Fibroblast of lung (primary cell): ENCODE results near the gene FTSJ1. TPM values are rescaled to one million over a fixed set of nuclear protein-coding genes. Genes with fewer than 3 reads are reported as not detected.

Experiments used
- DNase-seq, 2 donors: peaks; one replicate each; pipeline versions ENCODE4 v3.0.0 to v3.0.0-alpha.2; 2010; ENCODE audit warnings: low read depth in 2 of 2
- H2AFZ ChIP-seq: 2 replicates; pipeline ENCODE4 v1.5.1; 2012; ENCODE audit warnings: low read length, control low read depth, inconsistent platforms
- H3K27ac ChIP-seq: 2 replicates; pipeline ENCODE4 v1.5.1; 2011; ENCODE audit warnings: low read length, control low read depth; ENCODE audit not compliant: insufficient read depth
- H3K27me3 ChIP-seq: 2 replicates; pipeline ENCODE4 v1.5.1; 2011; ENCODE audit warnings: mild to moderate bottlenecking, low read length; ENCODE audit not compliant: control insufficient read depth, insufficient read depth
- H3K36me3 ChIP-seq: 2 replicates; pipeline ENCODE4 v1.5.1; 2011; ENCODE audit warnings: low read length; ENCODE audit not compliant: control insufficient read depth, insufficient read depth
- H3K4me1 ChIP-seq: 2 replicates; pipeline ENCODE4 v1.5.1; 2011; ENCODE audit warnings: low read length; ENCODE audit not compliant: control insufficient read depth, insufficient read depth; ENCODE audit errors: extremely low read depth
- H3K4me2 ChIP-seq: 2 replicates; pipeline ENCODE4 v1.5.1; 2011; ENCODE audit warnings: low read length, control low read depth; ENCODE audit not compliant: insufficient read depth; ENCODE audit errors: extremely low read depth
- H3K4me3 ChIP-seq, 4 experiments: fragments of 200-600 bp in 1 of 4; sonication (generic) in 1 of 4; replicated peaks in 1 of 4; 2 replicates each; pipeline ENCODE4 v1.5.1; 2011 to 2016; ENCODE audit warnings: low read length in 4 of 4, low read depth in 3 of 4, mild to moderate bottlenecking in 3 of 4, control low read depth in 2 of 4, inconsistent platforms in 1 of 4, mixed read lengths in 1 of 4; ENCODE audit not compliant: insufficient read depth in 1 of 4; ENCODE audit errors: control extremely low read depth in 1 of 4
- H3K79me2 ChIP-seq: 2 replicates; pipeline ENCODE4 v1.5.1; 2012; ENCODE audit warnings: mild to moderate bottlenecking, low read length, inconsistent platforms; ENCODE audit not compliant: control insufficient read depth, insufficient read depth
- H3K9ac ChIP-seq: 2 replicates; pipeline ENCODE4 v1.5.1; 2011; ENCODE audit warnings: mild to moderate bottlenecking, low read length, control low read depth; ENCODE audit not compliant: insufficient read depth
- H3K9me3 ChIP-seq: 2 replicates; pipeline ENCODE4 v1.5.1; 2012; ENCODE audit warnings: low read depth, low read length; ENCODE audit not compliant: control insufficient read depth, insufficient read depth
- H4K20me1 ChIP-seq: 2 replicates; pipeline ENCODE4 v1.5.1; 2011; ENCODE audit warnings: low read length; ENCODE audit not compliant: control insufficient read depth, insufficient read depth; ENCODE audit errors: extremely low read depth
- CTCF ChIP-seq, 2 donors: IDR thresholded peaks in 1 of 2; conservative IDR thresholded peaks in 1 of 2; 1 replicate in 1 of 2; 2 replicates in 1 of 2; pipeline ENCODE4 v1.5.1; 2011 to 2012; ENCODE audit warnings: low read length in 2 of 2, control low read depth in 1 of 2, inconsistent platforms in 1 of 2, low read depth in 1 of 2, mild to moderate bottlenecking in 1 of 2
- EZH2 ChIP-seq: IDR thresholded peaks from 2 replicates; pipeline ENCODE4 v1.5.1; 2012; ENCODE audit warnings: low read length, control low read depth, mild to moderate bottlenecking; ENCODE audit errors: missing control alignments
- polyA plus RNA-seq, 2 donors: library from polyadenylated mRNA; depleted of rRNA in 1 of 2; stranded (reverse) in 1 of 2; unstranded in 1 of 2; fragments of >200 nt; gene quantifications; 2 replicates each; pipeline ENCODE4 v1.2.1, GENCODE V29; 2011 to 2012; ENCODE audit warnings: missing spikeins in 1 of 2
- total RNA-seq: library from RNA; depleted of rRNA; stranded (reverse); fragments of >200 nt; gene quantifications from 2 replicates; pipeline ENCODE4 v1.2.1, GENCODE V29; 2014

The FTSJ1 gene
- total and polyA plus RNA-seq, 2 donors (not counting 1 experiment from before 2014, with no cell fraction given) = 29.4 to 30.2 TPM

DNA sequence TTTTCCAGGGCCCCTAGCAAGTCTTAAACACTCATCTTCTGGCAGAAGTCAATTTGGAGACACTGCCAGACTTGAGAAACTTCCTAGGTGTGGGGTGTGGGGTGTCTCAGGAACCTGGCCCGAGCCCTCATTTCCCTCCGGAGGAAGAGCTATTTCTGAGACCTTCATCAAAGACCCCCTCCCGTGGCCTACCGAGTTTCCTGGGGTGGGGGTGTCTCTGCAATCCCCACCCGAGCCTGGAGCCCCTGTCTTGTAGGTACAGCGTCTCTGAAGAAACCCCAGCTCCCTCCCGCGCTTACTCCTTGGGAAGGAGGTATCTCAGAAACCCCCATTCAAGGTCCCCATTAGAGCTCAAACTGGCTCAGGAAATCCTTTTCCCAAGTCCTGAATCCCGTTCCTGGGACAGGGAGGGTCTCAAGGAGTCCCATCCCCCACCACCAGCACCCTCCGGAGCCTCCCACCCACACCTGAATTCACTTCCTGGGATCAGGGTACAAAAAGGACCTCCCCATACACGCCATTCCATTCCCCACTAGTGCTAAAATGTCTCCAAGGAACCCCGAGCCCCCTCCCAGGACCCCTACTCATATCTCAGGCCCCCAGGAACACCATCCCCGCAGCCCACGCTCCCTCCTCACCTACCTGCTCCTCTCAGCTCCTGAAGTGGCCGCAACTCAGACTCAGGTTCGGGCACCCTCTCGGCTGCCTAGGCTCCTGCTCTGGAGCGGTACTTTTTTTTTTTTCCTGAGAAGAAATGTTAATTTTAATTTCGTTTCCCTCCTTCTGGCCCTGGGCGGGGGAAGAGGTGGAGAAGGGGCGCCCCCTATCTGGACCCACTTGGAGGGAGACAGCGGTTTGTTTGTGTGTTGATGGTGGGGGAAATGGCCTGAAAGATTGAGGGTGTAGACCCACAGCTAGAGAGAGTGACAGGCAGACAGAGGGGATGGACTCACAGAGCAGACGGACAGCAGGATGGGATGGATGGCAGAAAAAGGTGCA is 7.0 kb upstream of the FTSJ1 start:
- H3K79me2 ChIP-seq = no peaks in the 10 kb centered on the region
- no peaks in the 10 kb centered on the region for H3K27me3 ChIP-seq
- TF ChIP-seq EZH2 (no peak), CTCF (conservative IDR thresholded peaks at IDR 0.05 in 1 of 2, IDR thresholded peaks at IDR 0.05 in 1 of 2; ENCODE audit: low read depth in 1 of 2, low read length in 2 of 2) (peak; percentile 13 to 49)
- H3K4me3 ChIP-seq = peak overlapping the region in 2 of 4 experiments; percentile 56 to 67
- no peak overlapping the region for H3K9ac ChIP-seq
- H3K36me3 ChIP-seq = no peaks in the 10 kb centered on the region
- H3K9me3 ChIP-seq = no peaks in the 10 kb centered on the region
- H3K27ac ChIP-seq = no peak overlapping the region
- peak in 1 of 2 donors; percentile 26 for DNase-seq
- H4K20me1 ChIP-seq = no peaks in the 10 kb centered on the region
- peaks cover 2% of the 10 kb centered on the region for H3K4me1 ChIP-seq
- H2AFZ ChIP-seq = no peak overlapping the region
- peak overlapping the region; percentile 71 for H3K4me2 ChIP-seq

DNA sequence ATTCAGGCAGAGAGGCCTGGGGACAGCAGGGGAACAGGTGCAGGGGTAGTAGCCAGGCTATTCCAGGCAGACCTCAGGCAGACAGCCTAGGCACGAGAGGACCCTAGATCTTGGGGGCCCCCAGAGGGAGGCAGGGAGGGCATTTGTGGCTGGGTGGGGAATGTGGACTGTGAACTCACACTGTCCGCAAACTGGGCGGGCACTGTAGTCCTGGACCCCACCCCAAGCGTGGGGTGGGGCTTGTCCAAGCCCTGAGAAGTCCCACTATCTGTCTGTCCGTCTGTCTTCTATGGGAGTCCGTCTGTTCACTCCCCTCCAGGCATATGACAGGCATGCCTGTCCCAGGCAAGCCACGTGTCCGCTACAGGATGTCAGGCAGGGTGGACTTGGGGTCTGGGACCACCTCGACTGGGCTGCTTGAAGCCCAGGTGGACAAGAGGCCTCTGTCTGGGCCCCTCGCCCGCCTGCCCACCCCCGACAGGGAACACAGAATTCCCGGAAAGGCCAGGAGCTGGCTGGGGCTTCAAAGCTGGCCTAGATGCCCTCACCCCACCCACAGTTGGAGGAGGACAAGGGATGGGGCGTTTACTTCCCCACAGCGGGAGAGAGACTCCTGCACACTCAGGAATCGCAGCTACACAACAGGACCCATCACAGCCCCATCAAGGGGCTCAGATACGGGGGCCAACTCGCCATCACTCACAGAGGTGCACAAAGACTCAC is 5.7 kb upstream of the FTSJ1 start, which contains the start of gene SLC38A5:
Gene SLC38A5, minus strand, starts transcription at position 151 of the 723 bp plus-strand sequence. CDS start 2,336 bp downstream, outside the sequence.
- peak within 1 kb of the TSS in 2 of 4 experiments; percentile 56 to 67 for H3K4me3 ChIP-seq
- no peak within 1 kb of the TSS for H3K4me2 ChIP-seq
- DNase-seq = no peak

More for the DNA sequence above, 5.7 kb upstream of the FTSJ1 start, which contains the start of gene SLC38A5:
- Histone ChIP-seq H3K9me3 (no peaks in the 10 kb centered on the region), H3K27ac (no peak within 1 kb of the TSS), H3K9ac (no peak within 1 kb of the TSS), H3K79me2 (no peaks in the 10 kb centered on the region), H3K36me3 (no peaks in the 10 kb centered on the region), H3K27me3 (no peaks in the 10 kb centered on the region), H3K4me1 (peaks cover 3% of the 10 kb centered on the region), H2AFZ (no peak within 1 kb of the TSS), H4K20me1 (no peaks in the 10 kb centered on the region)
- TF ChIP-seq EZH2 (no peak), CTCF (conservative IDR thresholded peaks at IDR 0.05 in 1 of 2, IDR thresholded peaks at IDR 0.05 in 1 of 2; ENCODE audit: low read depth in 1 of 2, low read length in 2 of 2) (no peak)
